HFFc6 (cell line): ENCODE measurements around the gene SBF2. TPM values are rescaled to one million over a fixed set of nuclear protein-coding genes. Genes with fewer than 3 reads are reported as not detected.

Experiments used
- DNase-seq: peaks from one replicate; pipeline ENCODE4 v3.0.0-alpha.2; 2018
- H3K27ac Mint-ChIP-seq: 2 replicates; pipeline ENCODE4 v1.8.0; 2020; ENCODE audit warnings: mild to moderate bottlenecking, mixed read lengths
- H3K27me3 Mint-ChIP-seq: 2 replicates; pipeline ENCODE4 v1.8.0; 2021; ENCODE audit warnings: mild to moderate bottlenecking, moderate library complexity, mixed read lengths; ENCODE audit not compliant: insufficient read depth
- H3K36me3 Mint-ChIP-seq: 2 replicates; pipeline ENCODE4 v1.8.0; 2021; ENCODE audit warnings: low read depth, mixed read lengths
- H3K4me1 Mint-ChIP-seq: 2 replicates; pipeline ENCODE4 v1.8.0; 2020; ENCODE audit warnings: low read depth, mixed read lengths
- H3K4me3 Mint-ChIP-seq: 2 replicates; pipeline ENCODE4 v1.8.0; 2020; ENCODE audit warnings: mild to moderate bottlenecking, moderate library complexity, mixed read lengths
- H3K9me3 Mint-ChIP-seq: 2 replicates; pipeline ENCODE4 v1.8.0; 2020; ENCODE audit warnings: mild to moderate bottlenecking, mixed read lengths
- CTCF ChIP-seq: fragments of 200-600 bp; sonication (generic); IDR thresholded peaks from 2 replicates; pipeline ENCODE4 v1.5.0; 2021; ENCODE audit warnings: antibody characterized with exemption, mild to moderate bottlenecking
- total RNA-seq, 6 experiments: library from RNA; stranded (reverse); fragmentation: NEBNext Ultra II Directional; extraction: Animal tissue kit (Norgen Biotek cat#: 25700); gene quantifications; 2 replicates in 1 of 6; 3 replicates in 5 of 6; pipeline ENCODE4 v1.2.3, GENCODE V29; 2021

SBF2 gene
- total RNA-seq, 6 experiments from 2014 or later, result 25.2 to 36.0 (median 30.7) TPM

- no peak for DNase-seq
- Mint-ChIP-seq H3K4me3 (no peak overlapping the region), H3K4me1 (peaks cover 80% of the 10 kb centered on the region), H3K27ac (no peak overlapping the region), H3K27me3 (no peaks in the 10 kb centered on the region), H3K36me3 (peaks cover 21% of the 10 kb centered on the region), H3K9me3 (peaks cover 14% of the 10 kb centered on the region)
- no peak for TF ChIP-seq CTCF
Observed at GRCh38 chr11:10162222-10162621, 131.8 kb downstream of the SBF2 start.

GRCh38 chr11:10160350-10160749 is 133.7 kb downstream of the SBF2 start:
- Mint-ChIP-seq H3K27ac (no peak overlapping the region), H3K4me3 (no peak overlapping the region), H3K36me3 (peaks cover 30% of the 10 kb centered on the region), H3K27me3 (no peaks in the 10 kb centered on the region), H3K4me1 (peaks cover 86% of the 10 kb centered on the region), H3K9me3 (peaks cover 24% of the 10 kb centered on the region)
- no peak for DNase-seq
- no peak for TF ChIP-seq CTCF

GRCh38 chr11:10158461-10158860 is 135.6 kb downstream of the SBF2 start:
- TF ChIP-seq CTCF, result no peak
- Mint-ChIP-seq H3K4me3 (no peak overlapping the region), H3K4me1 (peaks cover 67% of the 10 kb centered on the region), H3K27me3 (no peaks in the 10 kb centered on the region), H3K9me3 (peaks cover 24% of the 10 kb centered on the region), H3K36me3 (peaks cover 30% of the 10 kb centered on the region), H3K27ac (no peak overlapping the region)
- no peak for DNase-seq

GRCh38 chr11:10155793-10156490 is 138.1 kb downstream of the SBF2 start:
- H3K36me3 Mint-ChIP-seq, result peaks cover 34% of the 10 kb centered on the region
- peaks cover 49% of the 10 kb centered on the region for H3K4me1 Mint-ChIP-seq
- no peak overlapping the region for H3K27ac Mint-ChIP-seq
- DNase-seq, result no peak
- H3K27me3 Mint-ChIP-seq, result no peaks in the 10 kb centered on the region
- peaks cover 24% of the 10 kb centered on the region for H3K9me3 Mint-ChIP-seq
- TF ChIP-seq CTCF, result no peak
- no peak overlapping the region for H3K4me3 Mint-ChIP-seq

- H3K36me3 Mint-ChIP-seq, result peaks cover 26% of the 10 kb centered on the region
- no peak overlapping the region for H3K4me3 Mint-ChIP-seq
- no peaks in the 10 kb centered on the region for H3K27me3 Mint-ChIP-seq
- H3K27ac Mint-ChIP-seq, result no peak overlapping the region
- no peak for TF ChIP-seq CTCF
- no peak for DNase-seq
- H3K4me1 Mint-ChIP-seq, result peaks cover 7% of the 10 kb centered on the region
- H3K9me3 Mint-ChIP-seq, result peaks cover 4% of the 10 kb centered on the region
Observed at GRCh38 chr11:10150800-10151199, 143.2 kb downstream of the SBF2 start.
